ENCODE measurements around the gene DICER1.

Gene DICER1

DNA sequence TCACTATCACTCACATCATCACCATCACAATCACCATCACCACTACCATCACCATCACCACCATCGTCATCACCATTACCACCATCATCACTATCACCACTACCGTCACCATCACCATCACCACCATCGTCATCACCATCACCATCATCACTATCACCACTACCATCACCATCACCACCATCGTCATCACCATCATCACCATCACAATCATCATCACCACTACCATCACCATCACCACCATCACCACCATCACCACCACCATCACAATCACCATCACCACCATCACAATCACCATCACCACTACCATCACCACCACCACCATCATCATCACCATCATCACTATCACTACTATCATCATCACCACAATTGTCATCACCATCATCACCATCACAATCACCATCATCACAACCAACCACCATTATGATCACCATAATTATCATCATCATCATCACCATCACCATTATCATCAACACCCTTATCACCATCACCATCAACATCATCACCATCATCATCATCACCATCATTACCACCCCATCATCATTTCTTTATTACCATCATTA is 90.8 kb downstream of the DICER1 start:
- Histone ChIP-seq H3K27me3 (ENCODE audit: control insufficient read depth, low read length) (no peaks in the 10 kb centered on the region), H3K27ac (ENCODE audit: low read depth, low read length) (no peak overlapping the region), H3K36me3 (ENCODE audit: control insufficient read depth, low read length) (no peaks in the 10 kb centered on the region), H3K4me3 (ENCODE audit: low read length) (no peak overlapping the region), H3K9me3 (ENCODE audit: control insufficient read depth, insufficient read depth, low read length) (no peaks in the 10 kb centered on the region), H3K9me2 (replicated peaks; ENCODE audit: control insufficient read depth, low read length) (no peaks in the 10 kb centered on the region), H3K79me2 (ENCODE audit: control insufficient read depth, low read length) (no peaks in the 10 kb centered on the region), H3F3A (ENCODE audit: control insufficient read depth, insufficient read depth) (no peaks in the 10 kb centered on the region), H3K4me1 (ENCODE audit: control insufficient read depth, low read length) (no peaks in the 10 kb centered on the region), H3K4me2 (ENCODE audit: low read length) (no peak overlapping the region), H4K20me1 (ENCODE audit: control insufficient read depth, insufficient read depth, low read depth, low read length) (no peaks in the 10 kb centered on the region)
- TF ChIP-seq, protein P1, sequence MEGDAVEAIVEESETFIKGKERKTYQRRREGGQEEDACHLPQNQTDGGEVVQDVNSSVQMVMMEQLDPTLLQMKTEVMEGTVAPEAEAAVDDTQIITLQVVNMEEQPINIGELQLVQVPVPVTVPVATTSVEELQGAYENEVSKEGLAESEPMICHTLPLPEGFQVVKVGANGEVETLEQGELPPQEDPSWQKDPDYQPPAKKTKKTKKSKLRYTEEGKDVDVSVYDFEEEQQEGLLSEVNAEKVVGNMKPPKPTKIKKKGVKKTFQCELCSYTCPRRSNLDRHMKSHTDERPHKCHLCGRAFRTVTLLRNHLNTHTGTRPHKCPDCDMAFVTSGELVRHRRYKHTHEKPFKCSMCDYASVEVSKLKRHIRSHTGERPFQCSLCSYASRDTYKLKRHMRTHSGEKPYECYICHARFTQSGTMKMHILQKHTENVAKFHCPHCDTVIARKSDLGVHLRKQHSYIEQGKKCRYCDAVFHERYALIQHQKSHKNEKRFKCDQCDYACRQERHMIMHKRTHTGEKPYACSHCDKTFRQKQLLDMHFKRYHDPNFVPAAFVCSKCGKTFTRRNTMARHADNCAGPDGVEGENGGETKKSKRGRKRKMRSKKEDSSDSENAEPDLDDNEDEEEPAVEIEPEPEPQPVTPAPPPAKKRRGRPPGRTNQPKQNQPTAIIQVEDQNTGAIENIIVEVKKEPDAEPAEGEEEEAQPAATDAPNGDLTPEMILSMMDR (IDR thresholded peaks at IDR 0.05; ENCODE audit: low read depth, low read length, poor library complexity, severe bottlenecking), result no peak
- TF ChIP-seq EZH2phosphoT487 (IDR thresholded peaks at IDR 0.05; ENCODE audit: borderline replicate concordance, low read length), result no peak

DNA sequence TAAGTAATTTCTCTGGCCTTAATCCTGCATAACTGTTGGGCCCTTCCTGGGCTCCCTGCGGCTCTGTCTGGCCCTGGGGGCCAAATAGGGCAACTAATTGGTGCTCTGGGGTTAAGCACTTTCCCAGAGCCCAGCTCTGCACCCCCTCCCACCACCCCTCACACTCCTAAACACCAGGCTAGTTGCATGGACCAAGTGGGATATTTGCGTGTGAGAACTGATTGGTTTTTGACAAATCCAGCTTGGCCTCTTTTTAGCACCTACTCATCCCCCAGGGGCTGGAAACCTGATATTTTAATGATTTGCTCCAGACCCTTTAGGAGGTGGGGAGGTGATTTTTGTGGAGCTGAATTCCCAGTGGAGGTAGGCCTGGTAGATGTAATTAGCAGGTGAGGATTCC is 91.9 kb downstream of the DICER1 start:
- no peaks in the 10 kb centered on the region for H3F3A ChIP-seq (ENCODE audit: control insufficient read depth, insufficient read depth)
- no peak overlapping the region for H3K27ac ChIP-seq (ENCODE audit: low read depth, low read length)
- no peaks in the 10 kb centered on the region for H3K79me2 ChIP-seq (ENCODE audit: control insufficient read depth, low read length)
- no peak overlapping the region for H3K4me3 ChIP-seq (ENCODE audit: low read length)
- no peaks in the 10 kb centered on the region for H4K20me1 ChIP-seq (ENCODE audit: control insufficient read depth, insufficient read depth, low read depth, low read length)
- no peaks in the 10 kb centered on the region for H3K9me2 ChIP-seq (replicated peaks; ENCODE audit: control insufficient read depth, low read length)
- H3K4me1 ChIP-seq (ENCODE audit: control insufficient read depth, low read length), result no peaks in the 10 kb centered on the region
- no peaks in the 10 kb centered on the region for H3K27me3 ChIP-seq (ENCODE audit: control insufficient read depth, low read length)
- H3K36me3 ChIP-seq (ENCODE audit: control insufficient read depth, low read length), result no peaks in the 10 kb centered on the region
- H3K4me2 ChIP-seq (ENCODE audit: low read length), result no peak overlapping the region
- no peaks in the 10 kb centered on the region for H3K9me3 ChIP-seq (ENCODE audit: control insufficient read depth, insufficient read depth, low read length)
- TF ChIP-seq EZH2phosphoT487 (IDR thresholded peaks at IDR 0.05; ENCODE audit: borderline replicate concordance, low read length), result no peak
- TF ChIP-seq, protein P1 (IDR thresholded peaks at IDR 0.05; ENCODE audit: low read depth, low read length, poor library complexity, severe bottlenecking), result no peak

DNA sequence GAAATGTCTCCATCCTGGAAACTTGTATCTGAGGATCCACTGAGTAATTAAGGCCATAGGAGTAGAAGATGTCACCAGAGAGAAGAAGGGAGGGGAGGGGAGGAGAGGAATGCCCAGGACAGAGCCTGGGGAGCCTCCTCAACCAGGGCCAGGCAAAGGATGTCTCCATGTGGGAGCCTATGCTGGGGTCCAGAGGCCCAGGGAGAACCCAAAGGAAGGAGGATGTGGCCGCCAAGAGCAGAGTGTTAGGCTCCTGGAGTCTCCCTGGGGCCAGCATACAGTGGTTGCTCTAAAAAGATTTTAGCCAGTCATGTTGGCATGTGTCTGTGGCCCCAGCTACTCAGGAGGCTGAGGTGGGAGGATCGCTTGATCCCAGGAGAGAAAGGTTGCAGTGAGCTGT is 92.6 kb downstream of the DICER1 start:
- Histone ChIP-seq H3K9me2 (replicated peaks; ENCODE audit: control insufficient read depth, low read length) (no peaks in the 10 kb centered on the region), H3K4me2 (ENCODE audit: low read length) (no peak overlapping the region), H3K4me1 (ENCODE audit: control insufficient read depth, low read length) (no peaks in the 10 kb centered on the region), H3K4me3 (ENCODE audit: low read length) (no peak overlapping the region), H3K27me3 (ENCODE audit: control insufficient read depth, low read length) (no peaks in the 10 kb centered on the region), H3K36me3 (ENCODE audit: control insufficient read depth, low read length) (no peaks in the 10 kb centered on the region), H3K79me2 (ENCODE audit: control insufficient read depth, low read length) (no peaks in the 10 kb centered on the region), H3F3A (ENCODE audit: control insufficient read depth, insufficient read depth) (no peaks in the 10 kb centered on the region), H3K27ac (ENCODE audit: low read depth, low read length) (no peak overlapping the region), H3K9me3 (ENCODE audit: control insufficient read depth, insufficient read depth, low read length) (no peaks in the 10 kb centered on the region), H4K20me1 (ENCODE audit: control insufficient read depth, insufficient read depth, low read depth, low read length) (no peaks in the 10 kb centered on the region)
- TF ChIP-seq, protein P1 (IDR thresholded peaks at IDR 0.05; ENCODE audit: low read depth, low read length, poor library complexity, severe bottlenecking), result no peak
- TF ChIP-seq EZH2phosphoT487 (IDR thresholded peaks at IDR 0.05; ENCODE audit: borderline replicate concordance, low read length), result no peak

All from DOHH2 (cell line).